Activated T-cell treated with anti-CD3 and anti-CD28 coated beads, Interleukin-2, amount 50 U/mL, for 4 hours (primary cell): ENCODE measurements around the gene TMEM269. TPM values are rescaled to one million over a fixed set of nuclear protein-coding genes. Genes with fewer than 3 reads are reported as not detected.

ENCODE experiments used
- ATAC-seq, 2 donors: fragments of 200-7000 bp; cut with Tn5 transposase; one replicate each; pipeline ENCODE4 v1.10.0; 2021
- DNase-seq: peaks from one replicate; pipeline ENCODE4 v3.0.0-alpha.2; 2020
- H3K27me3 Mint-ChIP-seq: one replicate; pipeline ENCODE4 v1.8.0; 2021; ENCODE audit warnings: low read depth, mixed read lengths
- H3K36me3 Mint-ChIP-seq: one replicate; pipeline ENCODE4 v1.8.0; 2022; ENCODE audit warnings: mixed read lengths; ENCODE audit not compliant: insufficient read depth
- H3K4me1 Mint-ChIP-seq: one replicate; pipeline ENCODE4 v1.8.0; 2021; ENCODE audit warnings: low read depth, mixed read lengths
- H3K4me3 Mint-ChIP-seq: one replicate; pipeline ENCODE4 v1.8.0; 2021; ENCODE audit warnings: mild to moderate bottlenecking, moderate library complexity, mixed read lengths
- H3K9me3 Mint-ChIP-seq: one replicate; pipeline ENCODE4 v1.8.0; 2021; ENCODE audit warnings: mixed read lengths
- total RNA-seq, 3 donors: library from RNA; stranded (reverse); gene quantifications; one replicate each; pipeline ENCODE4 v1.2.1, GENCODE V29; 2021

Gene TMEM269
- total RNA-seq, 3 donors from 2014 or later = 0.10 to 0.24 TPM; not detected in 1

DNA sequence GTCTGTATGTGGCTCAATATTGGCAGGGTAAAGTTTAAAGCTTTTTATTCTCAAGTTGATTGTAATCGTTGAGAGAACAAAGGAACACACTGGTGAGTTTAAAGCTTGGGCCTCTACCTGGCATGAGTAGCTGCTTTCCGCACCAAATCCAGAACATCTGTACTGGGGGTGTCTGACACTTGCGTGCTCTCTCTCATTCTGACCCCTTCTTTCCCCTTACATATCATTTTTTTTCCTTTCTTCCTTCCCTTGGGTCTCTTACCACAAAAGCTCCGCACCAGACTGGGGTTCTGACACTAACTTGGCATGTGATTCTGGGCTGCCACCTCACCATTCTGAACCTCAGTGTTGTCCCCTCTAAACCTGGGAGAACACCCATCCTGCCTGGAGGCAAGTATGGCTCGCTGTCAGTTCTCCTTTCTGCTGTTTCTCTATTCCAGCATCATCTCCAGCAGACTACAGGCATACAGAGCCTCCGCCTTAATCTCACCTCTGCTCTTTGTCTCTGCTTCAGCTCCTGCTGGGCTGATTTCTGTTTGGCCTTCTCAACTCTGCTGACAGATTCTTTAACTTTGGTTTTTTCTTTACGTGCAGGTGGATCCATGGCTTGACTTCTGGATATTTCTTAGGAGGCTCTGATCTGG, 31.3 kb downstream of the TMEM269 start:
- H3K9me3 Mint-ChIP-seq = no peaks in the 10 kb centered on the region
- peaks cover 5% of the 10 kb centered on the region for H3K36me3 Mint-ChIP-seq
- peaks cover 23% of the 10 kb centered on the region for H3K4me1 Mint-ChIP-seq
- DNase-seq = no peak
- ATAC-seq = no peak
- H3K27me3 Mint-ChIP-seq = no peaks in the 10 kb centered on the region
- H3K4me3 Mint-ChIP-seq = peak overlapping the region; percentile 88

GRCh38 chr1:42816585-42817439, 32.0 kb downstream of the TMEM269 start, which contains the start of the genes ERMAP and SVBP:
Gene ERMAP (plus strand): TSS chr1:42817122. CDS start chr1:42830449, 13,327 bp downstream.
Gene SVBP (minus strand): TSS chr1:42817397. CDS start chr1:42816544, 853 bp downstream.
- Mint-ChIP-seq H3K4me1 (peaks cover 23% of the 10 kb centered on the region), H3K4me3 (peak within 1 kb of the TSS; percentile 88), H3K9me3 (no peaks in the 10 kb centered on the region), H3K27me3 (no peaks in the 10 kb centered on the region), H3K36me3 (peaks cover 2% of the 10 kb centered on the region)
- peak; percentile 95 for DNase-seq
- ATAC-seq = peak; percentile 92 to 94

DNA sequence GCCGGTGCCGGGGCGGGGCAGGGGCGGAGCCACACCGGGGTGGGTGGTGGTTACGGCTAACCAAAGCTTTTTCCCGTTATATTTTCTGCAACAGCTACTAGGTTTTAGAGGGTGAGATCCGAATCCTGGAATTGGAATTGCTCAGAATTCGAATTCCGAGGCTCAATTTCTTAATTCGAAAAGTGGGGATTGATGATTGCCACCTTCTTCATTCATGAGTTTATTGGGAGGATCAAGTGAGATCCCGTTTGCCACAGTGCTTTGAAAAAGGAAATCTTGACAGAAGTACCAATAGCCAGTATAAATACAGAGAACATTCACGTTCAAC, 32.6 kb downstream of the TMEM269 start:
- Mint-ChIP-seq H3K4me3 (peak overlapping the region; percentile 71), H3K9me3 (no peaks in the 10 kb centered on the region), H3K27me3 (no peaks in the 10 kb centered on the region), H3K36me3 (peaks cover 2% of the 10 kb centered on the region), H3K4me1 (peaks cover 23% of the 10 kb centered on the region)
- DNase-seq (no peak), ATAC-seq (no peak)

- peaks cover 25% of the 10 kb centered on the region for H3K4me1 Mint-ChIP-seq
These were observed 33.2 kb downstream of the TMEM269 start for GRCh38 chr1:42817976-42818375.

DNA sequence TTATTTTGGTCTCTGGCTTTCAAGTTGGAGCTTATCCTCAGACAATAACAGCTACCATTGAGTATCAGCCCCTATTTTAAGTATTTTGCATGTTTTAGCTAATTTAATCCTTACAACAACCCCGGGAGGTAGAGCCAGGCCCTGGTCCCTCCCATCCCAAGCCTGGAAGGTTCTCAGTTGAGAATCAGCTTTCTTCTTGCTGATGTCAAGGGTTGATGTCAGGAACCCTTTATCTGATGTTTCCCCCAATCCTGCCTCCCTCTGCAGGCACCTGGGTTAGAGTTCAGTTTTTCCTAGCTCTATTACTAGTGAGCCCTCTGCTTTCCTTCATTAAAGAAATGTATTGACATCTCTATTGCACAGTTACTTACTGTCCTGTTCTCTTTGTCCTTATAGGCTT, 36.0 kb downstream of the TMEM269 start:
- no peak for ATAC-seq
- H3K4me3 Mint-ChIP-seq = no peak overlapping the region
- no peaks in the 10 kb centered on the region for H3K27me3 Mint-ChIP-seq
- DNase-seq = no peak
- peaks cover 20% of the 10 kb centered on the region for H3K4me1 Mint-ChIP-seq
- H3K9me3 Mint-ChIP-seq = no peaks in the 10 kb centered on the region
- H3K36me3 Mint-ChIP-seq = peaks cover 2% of the 10 kb centered on the region

More at GRCh38 chr1:42817976-42818375, 33.2 kb downstream of the TMEM269 start:
- H3K27me3 Mint-ChIP-seq = no peaks in the 10 kb centered on the region
- H3K36me3 Mint-ChIP-seq = peaks cover 2% of the 10 kb centered on the region
- DNase-seq (no peak), ATAC-seq (no peak)
- H3K4me3 Mint-ChIP-seq = peak overlapping the region; percentile 71
- no peaks in the 10 kb centered on the region for H3K9me3 Mint-ChIP-seq

- peaks cover 11% of the 10 kb centered on the region for H3K4me1 Mint-ChIP-seq
- DNase-seq = no peak
- no peak for ATAC-seq
- no peaks in the 10 kb centered on the region for H3K27me3 Mint-ChIP-seq
- no peaks in the 10 kb centered on the region for H3K9me3 Mint-ChIP-seq
- H3K36me3 Mint-ChIP-seq = peaks cover 2% of the 10 kb centered on the region
- no peak overlapping the region for H3K4me3 Mint-ChIP-seq
These were observed 36.9 kb downstream of the TMEM269 start for GRCh38 chr1:42821690-42822089.

DNA sequence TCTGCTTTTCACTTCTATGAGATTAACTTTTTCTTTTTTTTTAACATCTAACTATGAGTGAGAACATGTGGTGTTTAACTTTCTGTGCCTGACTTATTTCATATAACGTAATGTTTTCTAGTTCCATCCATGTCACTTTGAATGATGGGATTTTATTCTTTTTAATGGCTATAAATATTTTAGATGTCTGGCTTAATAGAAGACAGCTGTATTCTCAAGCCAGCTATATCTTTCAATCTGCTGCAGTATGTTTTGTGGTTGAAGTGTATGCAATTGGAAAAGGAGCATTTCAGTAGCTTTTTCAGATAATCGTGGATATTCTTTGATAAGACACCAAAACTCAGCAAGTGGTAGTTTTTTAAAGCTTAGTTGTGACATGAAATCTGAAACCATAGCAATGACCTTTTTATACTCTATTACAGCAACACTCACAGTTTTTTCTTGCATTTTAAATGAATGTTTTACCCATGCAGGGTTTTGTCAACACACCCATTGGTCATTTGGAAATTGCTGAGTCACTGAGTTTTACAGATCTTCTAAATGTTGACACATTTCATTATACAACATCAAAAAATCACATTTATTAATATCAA, 38.1 kb downstream of the TMEM269 start:
- ATAC-seq = no peak
- H3K4me1 Mint-ChIP-seq = peaks cover 6% of the 10 kb centered on the region
- no peaks in the 10 kb centered on the region for H3K27me3 Mint-ChIP-seq
- peaks cover 2% of the 10 kb centered on the region for H3K36me3 Mint-ChIP-seq
- no peak for DNase-seq
- no peak overlapping the region for H3K4me3 Mint-ChIP-seq
- no peaks in the 10 kb centered on the region for H3K9me3 Mint-ChIP-seq

GRCh38 chr1:42824481-42825035, 39.8 kb downstream of the TMEM269 start:
- H3K9me3 Mint-ChIP-seq = no peaks in the 10 kb centered on the region
- H3K4me3 Mint-ChIP-seq = no peak overlapping the region
- peaks cover 2% of the 10 kb centered on the region for H3K36me3 Mint-ChIP-seq
- no peaks in the 10 kb centered on the region for H3K27me3 Mint-ChIP-seq
- no peak for DNase-seq
- no peak for ATAC-seq
- H3K4me1 Mint-ChIP-seq = peaks cover 1% of the 10 kb centered on the region

DNA sequence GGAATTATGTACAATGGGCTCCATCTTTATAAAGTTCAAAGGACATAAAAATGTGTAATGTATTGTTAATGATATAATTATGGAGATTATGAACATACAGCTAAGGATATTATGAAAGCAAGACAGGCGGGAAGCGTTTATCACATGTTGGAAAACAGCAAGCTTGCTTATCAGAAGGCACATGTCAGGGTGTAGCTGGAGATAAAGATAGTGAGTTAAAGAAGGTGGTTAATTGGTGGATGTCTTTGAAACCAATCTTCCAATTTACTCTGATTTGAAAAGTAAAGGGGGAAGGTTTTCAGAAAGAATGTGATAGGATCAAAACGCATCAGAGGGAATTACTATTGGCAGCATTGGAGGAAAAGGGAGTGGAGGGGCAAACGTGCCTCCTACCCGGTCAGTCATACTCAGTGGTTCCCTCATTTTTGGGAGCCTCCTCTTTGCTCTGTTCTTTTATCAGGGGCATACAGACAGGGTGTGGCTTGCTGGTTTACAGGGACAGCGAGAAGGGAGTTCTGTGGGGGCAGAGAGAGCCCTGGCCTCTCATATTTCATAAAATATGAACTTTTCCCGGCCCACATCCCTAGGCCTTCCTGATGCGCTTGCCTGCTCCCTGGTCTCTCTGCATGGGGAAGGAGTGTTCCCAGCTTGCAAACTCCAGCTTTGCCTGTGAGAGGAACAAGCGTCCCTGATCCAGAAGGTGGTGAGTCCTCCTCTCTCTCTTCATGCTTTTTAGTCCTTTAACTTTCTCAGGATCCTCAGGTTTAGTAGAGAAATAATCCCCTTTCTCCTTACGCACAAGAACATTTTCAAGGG, 40.5 kb downstream of the TMEM269 start:
- Mint-ChIP-seq H3K9me3 (no peaks in the 10 kb centered on the region), H3K36me3 (peaks cover 1% of the 10 kb centered on the region)

GRCh38 chr1:42830631-42831030, 45.8 kb downstream of the TMEM269 start:
- H3K4me1 Mint-ChIP-seq = no peaks in the 10 kb centered on the region
- H3K36me3 Mint-ChIP-seq = peaks cover 1% of the 10 kb centered on the region
- no peak overlapping the region for H3K4me3 Mint-ChIP-seq
- no peaks in the 10 kb centered on the region for H3K27me3 Mint-ChIP-seq
- ATAC-seq (no peak), DNase-seq (no peak)
- H3K9me3 Mint-ChIP-seq = no peaks in the 10 kb centered on the region

More for the DNA sequence above, 40.5 kb downstream of the TMEM269 start:
- ATAC-seq (no peak), DNase-seq (no peak)
- H3K4me1 Mint-ChIP-seq = peaks cover 1% of the 10 kb centered on the region
- H3K4me3 Mint-ChIP-seq = no peak overlapping the region
- H3K27me3 Mint-ChIP-seq = no peaks in the 10 kb centered on the region

DNA sequence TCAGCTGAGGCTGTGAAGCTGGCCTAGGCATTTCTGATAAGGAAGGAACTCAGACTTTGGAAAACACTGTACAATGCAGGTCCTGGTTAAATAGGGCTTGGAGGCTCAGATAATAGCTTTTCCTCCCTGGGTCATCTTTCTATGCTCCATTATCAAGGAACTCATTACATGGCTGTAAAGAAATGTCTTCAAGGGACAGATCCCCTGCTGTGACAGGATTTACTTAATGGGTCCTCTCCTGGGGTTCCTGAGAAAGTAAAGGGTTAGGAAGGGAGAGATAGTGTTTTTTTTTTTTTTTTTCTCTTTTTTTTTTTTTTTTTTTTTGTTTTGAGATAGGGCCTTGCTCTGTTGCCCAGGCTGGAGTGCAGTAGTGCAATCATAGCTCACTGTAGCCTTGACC, 46.5 kb downstream of the TMEM269 start:
- ATAC-seq = no peak
- no peak for DNase-seq
- H3K4me1 Mint-ChIP-seq = no peaks in the 10 kb centered on the region
- no peak overlapping the region for H3K4me3 Mint-ChIP-seq
- no peaks in the 10 kb centered on the region for H3K27me3 Mint-ChIP-seq
- H3K9me3 Mint-ChIP-seq = no peaks in the 10 kb centered on the region
- H3K36me3 Mint-ChIP-seq = peaks cover 4% of the 10 kb centered on the region

DNA sequence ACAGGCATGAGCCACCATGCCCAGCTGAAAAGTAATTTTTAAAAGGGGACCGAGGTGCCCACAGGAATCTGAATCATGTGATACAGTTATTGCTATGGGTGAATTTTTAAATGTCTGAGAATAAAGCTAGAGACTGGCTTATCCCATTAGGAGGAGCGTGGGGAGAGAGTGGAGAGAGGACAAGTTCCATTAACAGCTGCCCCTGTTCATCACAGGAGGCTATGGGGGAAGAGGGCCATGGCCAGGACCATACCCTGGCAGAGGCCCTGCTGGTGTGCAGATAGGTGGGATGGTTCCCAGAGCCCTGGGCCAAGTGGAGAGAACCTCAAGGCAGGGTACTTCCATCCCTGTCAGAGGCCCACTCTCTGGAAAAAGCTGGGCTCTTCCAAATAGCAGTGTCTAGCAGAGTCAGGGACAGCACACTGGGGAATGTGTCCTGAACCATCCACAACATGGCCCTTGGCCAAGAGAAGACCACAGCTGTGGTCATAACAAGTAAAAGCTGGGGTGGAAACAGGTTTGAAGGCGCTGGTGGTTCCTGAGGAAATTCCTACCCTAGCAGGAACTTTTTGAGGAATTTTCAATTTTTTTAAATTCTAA, 48.0 kb downstream of the TMEM269 start:
- Mint-ChIP-seq H3K27me3 (no peaks in the 10 kb centered on the region), H3K4me3 (no peak overlapping the region), H3K4me1 (no peaks in the 10 kb centered on the region), H3K9me3 (no peaks in the 10 kb centered on the region), H3K36me3 (peaks cover 4% of the 10 kb centered on the region)
- ATAC-seq (no peak), DNase-seq (no peak)

- no peaks in the 10 kb centered on the region for H3K4me1 Mint-ChIP-seq
- no peaks in the 10 kb centered on the region for H3K9me3 Mint-ChIP-seq
- DNase-seq = no peak
- H3K27me3 Mint-ChIP-seq = no peaks in the 10 kb centered on the region
- H3K4me3 Mint-ChIP-seq = no peak overlapping the region
- ATAC-seq = no peak
- peaks cover 4% of the 10 kb centered on the region for H3K36me3 Mint-ChIP-seq
These were observed 49.2 kb downstream of the TMEM269 start for GRCh38 chr1:42833981-42834380.
